Measurements from ENCODE around the gene CX3CL1. TPM values are rescaled to one million over a fixed set of nuclear protein-coding genes. Genes with fewer than 3 reads are reported as not detected.

The CX3CL1 gene
- total RNA-seq, 1 donor from 2014 or later = 10.1 TPM

Other genes with a start within 250 kb of the CX3CL1 start
- gene PSME3IP1, start 186.5 kb upstream of the CX3CL1 start, total RNA-seq = 92.2 and 93.6 TPM in 2 replicates
- gene RSPRY1, start 186.2 kb upstream of the CX3CL1 start, total RNA-seq = 73.8 and 91.1 TPM in 2 replicates
- gene ARL2BP, start 127.2 kb upstream of the CX3CL1 start, total RNA-seq = 71.2 and 105 TPM in 2 replicates
- gene PLLP, start 87.8 kb upstream of the CX3CL1 start, total RNA-seq = 20.6 and 66.5 TPM in 2 replicates
- gene CCL22, start 13.7 kb upstream of the CX3CL1 start, total RNA-seq = not detected in 2 replicates
- not detected in 2 replicates for gene CCL17, start 32.3 kb downstream of the CX3CL1 start, total RNA-seq
- gene CIAPIN1, start 74.9 kb downstream of the CX3CL1 start, total RNA-seq = 60.6 and 78.1 TPM in 2 replicates
- gene COQ9, start 75.0 kb downstream of the CX3CL1 start, total RNA-seq = 53.3 and 95.2 TPM in 2 replicates
- gene POLR2C, start 90.2 kb downstream of the CX3CL1 start, total RNA-seq = 78.5 and 83.8 TPM in 2 replicates
- gene DOK4, start 114.0 kb downstream of the CX3CL1 start, total RNA-seq = 50.2 and 72.3 TPM in 2 replicates
- 13.9 and 27.3 TPM in 2 replicates for gene CCDC102A, start 164.1 kb downstream of the CX3CL1 start, total RNA-seq
- not detected in 2 replicates for gene ADGRG5, start 170.2 kb downstream of the CX3CL1 start, total RNA-seq